HG03520 (cell line): Measurements from ENCODE around the gene KPNA4.
"Not testable (repeated sequence)": the region's sequence is repeated elsewhere in the genome, so short reads cannot be mapped to it uniquely, and the experiment has no call there.

ENCODE experiments used
- ATAC-seq: cut with Tn5 transposase; IDR thresholded peaks from one replicate; pipeline ENCODE4 v1.9.1; 2021; ENCODE audit warnings: mild to moderate bottlenecking, moderate library complexity; ENCODE audit not compliant: unreplicated experiment

KPNA4 gene

DNA sequence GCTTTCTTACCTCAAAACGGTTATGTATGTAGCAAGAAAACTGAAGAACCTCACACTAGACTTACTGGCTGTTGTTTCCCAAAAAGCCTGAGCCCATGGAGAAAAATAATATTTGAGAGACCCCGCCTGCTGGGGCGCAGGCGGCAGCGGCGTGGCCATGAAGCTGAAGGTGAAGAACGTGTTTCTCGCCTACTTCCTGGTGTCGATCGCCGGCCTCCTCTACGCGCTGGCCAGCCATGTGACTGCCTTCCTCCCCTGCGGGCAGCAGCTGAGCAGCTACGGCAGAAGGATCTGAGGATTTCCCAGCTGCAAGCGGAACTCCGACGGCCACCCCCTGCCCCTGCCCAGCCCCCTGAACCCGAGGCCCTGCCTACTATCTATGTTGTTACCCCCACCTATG, 113.1 kb downstream of the KPNA4 start:
- not testable (repeated sequence) for ATAC-seq

DNA sequence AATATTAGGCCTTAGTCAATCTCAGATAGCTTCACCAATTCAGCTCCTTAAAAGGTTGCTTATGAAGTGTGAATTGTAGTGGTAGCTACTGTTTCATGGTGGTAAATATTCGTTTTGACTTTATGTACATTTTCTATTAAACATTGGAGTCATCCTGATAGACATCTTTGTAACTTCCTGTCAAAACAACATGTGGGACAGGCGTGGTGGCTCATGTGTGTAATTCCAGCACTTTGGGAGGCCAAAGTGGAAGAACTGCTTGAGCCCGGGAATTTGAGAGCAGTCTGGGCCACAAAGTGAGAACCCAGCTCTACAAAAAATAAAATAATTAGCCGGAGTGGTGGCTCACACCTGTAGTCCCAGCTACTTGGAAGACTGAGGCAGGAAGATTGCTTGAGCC, 113.8 kb downstream of the KPNA4 start:
- no peak for ATAC-seq

DNA sequence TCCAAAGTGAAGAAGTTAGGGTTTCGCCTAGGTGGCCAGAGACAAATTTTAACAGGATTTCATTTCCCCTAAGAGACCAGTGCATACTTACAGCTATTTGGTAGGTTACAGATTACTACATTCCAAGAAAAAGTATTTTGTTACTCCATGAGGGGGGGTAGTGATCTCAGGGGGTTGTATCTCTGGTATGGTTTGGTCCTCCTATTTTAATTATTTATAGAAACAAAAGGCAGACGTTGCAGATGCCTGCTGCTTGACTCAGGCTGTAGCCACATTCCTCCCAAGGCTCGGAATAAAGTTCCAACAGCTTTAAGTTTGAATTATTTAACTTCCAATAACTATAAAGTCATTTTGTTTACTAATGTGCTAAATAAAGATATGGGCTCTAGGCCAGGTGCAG, 114.5 kb downstream of the KPNA4 start:
- ATAC-seq, result no peak

DNA sequence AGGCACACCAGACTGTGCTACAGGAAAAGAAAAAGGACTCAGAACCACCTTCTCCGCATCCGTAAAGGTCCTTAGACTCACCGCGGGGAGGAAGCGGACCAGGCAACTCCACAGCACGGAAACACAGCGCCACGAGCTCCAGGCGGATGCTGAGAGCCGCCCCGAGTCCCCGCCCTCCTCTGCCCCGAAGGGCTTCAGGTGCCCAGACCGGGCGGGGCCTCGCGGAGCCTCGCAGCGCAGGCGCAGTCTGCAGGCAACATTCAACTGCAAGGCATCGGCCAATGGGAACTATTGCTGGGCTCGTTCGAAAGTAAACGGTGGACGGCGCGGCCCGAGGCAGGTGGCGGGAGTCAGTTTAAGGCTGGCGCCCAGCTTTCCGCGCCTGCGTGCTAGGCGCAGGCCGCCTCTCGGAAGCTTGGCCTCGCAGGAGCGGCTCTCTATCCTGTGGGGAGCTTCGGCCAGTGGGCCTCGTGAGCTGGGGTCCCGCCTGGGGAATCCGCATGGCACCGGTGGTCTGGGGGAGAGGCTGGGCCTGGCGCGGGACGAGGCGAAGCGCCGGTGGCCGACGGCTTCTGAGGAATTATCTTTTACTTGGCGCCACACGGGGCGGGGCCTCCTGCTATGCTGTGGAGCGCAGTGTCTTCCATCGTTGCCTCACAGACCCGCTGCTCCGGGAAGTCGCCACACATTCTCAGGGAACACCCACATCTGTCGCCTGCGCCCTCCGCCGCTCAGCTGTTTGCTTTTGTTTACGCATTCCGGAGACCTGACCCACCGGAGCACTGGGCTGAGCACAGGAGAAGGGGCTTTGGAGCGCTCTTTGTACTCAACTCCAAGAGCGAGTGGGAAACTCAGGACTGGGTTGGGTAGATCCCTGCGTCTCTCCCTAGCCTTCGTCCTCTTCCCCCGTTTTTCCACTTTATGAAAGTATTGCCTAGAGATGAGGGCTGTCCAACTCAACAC, 115.5 kb downstream of the KPNA4 start, which contains the start of gene TRIM59:
Gene TRIM59, minus strand, starts transcription at position 151 of the 963 bp plus-strand sequence. CDS start 10,603 bp downstream, outside the sequence.
- peak; percentile 94 for ATAC-seq

DNA sequence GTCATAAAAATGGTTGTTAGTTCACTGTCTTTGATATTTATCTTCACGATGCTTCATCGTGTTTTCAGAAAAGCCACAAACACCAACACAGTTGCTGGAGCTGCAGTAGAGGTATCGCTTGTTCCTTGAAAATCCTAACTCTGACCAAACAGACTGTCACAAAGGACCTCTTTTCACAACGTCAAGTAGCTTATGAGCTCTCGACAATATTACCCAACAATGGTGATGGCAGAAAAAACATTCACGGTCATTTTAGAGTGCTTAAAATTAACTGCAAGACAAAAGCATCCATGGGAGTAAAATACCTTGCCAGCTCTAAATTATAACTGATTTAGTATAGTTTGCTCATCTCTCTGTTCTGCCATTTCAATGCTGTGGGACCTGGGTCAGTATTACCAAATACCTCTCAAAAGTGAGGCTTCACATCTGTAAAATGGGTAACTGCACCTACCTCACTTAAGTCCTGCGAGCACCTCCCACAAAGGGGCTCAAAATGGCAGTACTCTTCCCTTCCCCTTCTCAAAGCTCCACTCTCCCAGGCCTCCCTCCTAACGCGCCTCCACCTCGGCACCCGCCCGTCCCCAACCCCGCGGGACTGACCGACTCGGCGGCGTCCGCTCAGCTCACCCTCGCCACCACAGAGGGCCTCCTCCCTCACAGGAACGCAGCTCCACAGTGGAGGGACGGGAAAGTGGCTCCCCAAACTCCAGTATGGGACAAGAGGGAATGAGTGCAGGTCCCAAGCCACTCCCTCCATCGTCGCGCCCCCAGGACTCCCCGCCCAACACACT, 116.3 kb downstream of the KPNA4 start:
- ATAC-seq, result peak; percentile 45

DNA sequence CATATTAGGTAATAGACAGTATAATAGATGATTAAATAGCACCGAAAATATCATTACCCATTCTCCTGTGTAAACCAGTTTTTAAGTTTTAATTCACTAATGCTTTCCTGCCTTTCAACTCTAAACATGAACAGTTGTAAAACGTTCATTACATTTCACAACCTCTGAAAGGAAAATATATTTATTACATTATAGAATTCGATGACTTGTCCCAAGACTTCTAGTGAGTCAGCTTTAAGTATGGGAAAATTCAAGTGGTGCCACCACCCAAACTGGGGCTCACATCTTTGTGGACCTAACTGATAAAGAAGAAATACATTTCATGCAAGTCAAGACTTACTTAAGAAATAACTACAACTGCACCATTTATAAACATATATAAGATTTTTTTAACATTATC, 117.8 kb downstream of the KPNA4 start:
- no peak for ATAC-seq

DNA sequence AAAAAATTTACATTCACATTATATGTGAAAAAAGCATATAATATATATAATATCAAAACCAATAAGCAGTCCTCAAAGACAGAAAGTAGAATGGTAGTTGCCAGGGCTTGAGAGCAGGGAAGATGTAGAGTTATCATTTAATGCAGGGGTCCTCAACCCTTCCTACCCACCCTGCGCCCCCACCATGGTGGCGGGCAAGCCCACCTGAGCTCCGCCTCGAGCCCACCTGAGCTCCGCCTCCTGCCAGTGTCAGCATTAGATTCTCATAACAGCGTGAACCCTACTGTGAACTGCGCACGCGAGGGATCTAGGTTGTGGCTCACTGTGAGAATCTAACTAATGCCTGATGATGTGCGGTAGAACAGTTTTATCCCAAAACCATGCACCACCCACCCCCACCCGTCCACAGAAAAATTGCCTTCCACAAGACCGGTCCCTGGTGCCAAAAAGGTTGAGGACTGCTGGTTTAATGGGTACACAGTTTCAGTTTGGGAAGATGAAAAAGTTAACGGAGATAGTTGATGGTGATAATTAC, 118.8 kb downstream of the KPNA4 start:
- ATAC-seq, result no peak

DNA sequence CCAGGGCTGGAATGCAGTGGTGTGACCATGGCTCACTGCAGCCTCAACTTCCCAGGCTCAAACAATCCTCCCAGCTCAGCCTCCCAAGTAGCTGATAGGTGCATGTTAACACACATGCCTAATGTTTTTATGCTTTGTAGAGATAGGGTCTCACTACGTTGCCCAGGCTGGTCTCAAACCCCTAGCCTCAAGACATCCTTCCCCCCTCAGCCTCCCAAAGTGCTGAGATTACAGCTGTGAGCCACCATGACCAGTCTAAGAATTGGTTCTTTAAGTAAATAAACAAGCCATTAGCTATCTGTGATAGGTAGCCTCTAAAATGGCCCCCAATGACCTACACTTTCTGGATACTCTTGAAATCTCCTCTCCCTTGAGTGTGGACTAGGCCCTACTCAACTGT, 119.5 kb downstream of the KPNA4 start:
- no peak for ATAC-seq
